HCT116 (cell line): Measurements from ENCODE around the gene ARHGEF10L. TPM values are rescaled to one million over a fixed set of nuclear protein-coding genes. Genes with fewer than 3 reads are reported as not detected.

Experiments used
- ATAC-seq: fragments of 200-7000 bp; cut with Tn5 transposase; 2 replicates; pipeline ENCODE4 v1.9.1; 2020; ENCODE audit warnings: mild to moderate bottlenecking, moderate library complexity
- BruUV-seq: library from RNA; stranded (reverse); fragments of 400-500 nt; replicated peaks from 2 replicates; lab custom pipeline; 2021; lab: Mats Ljungman, UMichigan
- CTCF ChIA-PET: fragments of 300-600 bp; sonication (Branson Sonifier 250); formaldehyde crosslinking; loops from one replicate; lab custom pipeline; 2021; ENCODE audit warnings: antibody characterized with exemption; lab: Charles Lee
- POLR2A ChIA-PET: fragments of 300-600, 350-600 bp; sonication (Branson Sonifier 250); formaldehyde crosslinking; loops from one replicate; lab custom pipeline; 2021; ENCODE audit warnings: antibody characterized with exemption; lab: Charles Lee
- RAD21 ChIA-PET, 2 experiments: fragments of 300-600 bp; sonication (Branson Sonifier 250); formaldehyde crosslinking; loops; one replicate each; lab custom pipeline; 2023; ENCODE audit warnings: low total read pairs in 2 of 2; ENCODE audit not compliant: uncharacterized antibody in 2 of 2, unreplicated experiment in 2 of 2, low non-redundant PET in 1 of 2; lab: Charles Lee
- DNase-seq: peaks from one replicate; pipeline ENCODE4 v3.0.0-alpha.2; 2010; ENCODE audit warnings: low read depth, low spot score
- H2AFZ ChIP-seq: fragments of 200-600 bp; shearing (Covaris generic), sonication (generic); 2 replicates; pipeline ENCODE4 v1.6.1; 2017; ENCODE audit warnings: low read depth, mixed run types, mixed read lengths, antibody characterized with exemption, low read length; ENCODE audit not compliant: poor library complexity, severe bottlenecking
- H3K27ac ChIP-seq: 2 replicates; pipeline ENCODE4 v1.5.1; 2012; ENCODE audit warnings: low read depth, low read length
- H3K27me3 ChIP-seq: fragments of 200-600 bp; sonication (generic); 2 replicates; pipeline ENCODE4 v1.6.1; 2016; ENCODE audit warnings: mixed run types, low read length, mixed read lengths; ENCODE audit not compliant: insufficient read depth
- H3K36me3 ChIP-seq, 2 experiments: fragments of 200-500 bp in 1 of 2; fragments of 200-600 bp in 1 of 2; sonication (Bioruptor generic) in 1 of 2; sonication (generic) in 1 of 2; 2 replicates each; pipeline versions ENCODE4 v1.5.1 to v1.6.1; 2014 to 2016; ENCODE audit warnings: low read length in 2 of 2, inconsistent platforms in 1 of 2, mixed read lengths in 1 of 2, mixed run types in 1 of 2; ENCODE audit not compliant: insufficient read depth in 2 of 2, control insufficient read depth in 1 of 2
- H3K4me1 ChIP-seq, 2 experiments: fragments of 200-600 bp in 1 of 2; sonication (generic) in 1 of 2; 2 replicates each; pipeline versions ENCODE4 v1.5.1 to v1.6.1; 2012 to 2017; ENCODE audit warnings: low read length in 2 of 2, inconsistent platforms in 1 of 2, mild to moderate bottlenecking in 1 of 2, mixed read lengths in 1 of 2, mixed run types in 1 of 2, moderate library complexity in 1 of 2; ENCODE audit not compliant: insufficient read depth in 2 of 2, control insufficient read depth in 1 of 2
- H3K4me2 ChIP-seq: fragments of 200-600 bp; sonication (generic); 2 replicates; pipeline ENCODE4 v1.6.1; 2017; ENCODE audit warnings: mixed run types, low read length, mixed read lengths
- H3K4me3 ChIP-seq, 2 experiments: fragments of 200-600 bp in 1 of 2; sonication (generic) in 1 of 2; replicated peaks in 1 of 2; 2 replicates each; pipeline ENCODE4 v1.5.1; 2011 to 2016; ENCODE audit warnings: low read length in 2 of 2, control low read depth in 1 of 2, low read depth in 1 of 2, mild to moderate bottlenecking in 1 of 2, mixed read lengths in 1 of 2, mixed run types in 1 of 2
- H3K79me2 ChIP-seq: fragments of 200-600 bp; sonication (generic); 2 replicates; pipeline ENCODE4 v1.6.1; 2017; ENCODE audit warnings: mild to moderate bottlenecking, mixed run types, low read length, moderate library complexity, mixed read lengths; ENCODE audit not compliant: insufficient read depth
- H3K9ac ChIP-seq: fragments of 200-600 bp; sonication (generic); 2 replicates; pipeline ENCODE4 v1.6.1; 2016; ENCODE audit warnings: low read length, mixed read lengths
- H3K9me2 ChIP-seq: fragments of 200-600 bp; sonication (generic), shearing (Covaris generic); 2 replicates; pipeline ENCODE4 v1.6.1; 2017; ENCODE audit warnings: mixed run types, mild to moderate bottlenecking, moderate library complexity; ENCODE audit not compliant: insufficient read depth
- H3K9me3 ChIP-seq, 2 experiments: fragments of 200-500 bp in 1 of 2; fragments of 200-600 bp in 1 of 2; sonication (Bioruptor generic) in 1 of 2; sonication (generic) in 1 of 2; 2 replicates each; pipeline ENCODE4 v1.6.1; 2014 to 2017; ENCODE audit warnings: low read length in 2 of 2, mixed read lengths in 2 of 2, inconsistent platforms in 1 of 2, low read depth in 1 of 2, mild to moderate bottlenecking in 1 of 2, mixed run types in 1 of 2, moderate library complexity in 1 of 2; ENCODE audit not compliant: control insufficient read depth in 1 of 2, insufficient read depth in 1 of 2
- H4K20me1 ChIP-seq: fragments of 200-600 bp; sonication (generic), shearing (Covaris generic); 2 replicates; pipeline ENCODE4 v1.6.1; 2017; ENCODE audit warnings: mixed run types, mild to moderate bottlenecking, moderate library complexity; ENCODE audit not compliant: insufficient read depth
- ATF3 ChIP-seq: IDR thresholded peaks from 2 replicates; pipeline ENCODE4 v1.6.1; 2012
- ELF1 ChIP-seq: IDR thresholded peaks from 2 replicates; pipeline ENCODE4 v1.6.1; 2012; ENCODE audit warnings: low read depth, borderline replicate concordance
- EZH2 ChIP-seq: fragments of 200-600 bp; sonication (generic); IDR thresholded peaks from 2 replicates; pipeline ENCODE4 v1.6.1; 2017; ENCODE audit warnings: antibody characterized with exemption, mixed run types
- EZH2phosphoT487 ChIP-seq: fragments of 200-600 bp; IDR thresholded peaks from 2 replicates; pipeline ENCODE4 v1.6.1; 2018; ENCODE audit warnings: antibody characterized with exemption, borderline replicate concordance
- FOSL1 ChIP-seq: IDR thresholded peaks from 2 replicates; pipeline ENCODE4 v1.6.1; 2012; ENCODE audit warnings: low read depth
- POLR2AphosphoS5 ChIP-seq: IDR thresholded peaks from 2 replicates; pipeline ENCODE4 v1.6.1; 2011; ENCODE audit warnings: mild to moderate bottlenecking, low read depth, low read length, moderate library complexity
- REST ChIP-seq: IDR thresholded peaks from 2 replicates; pipeline ENCODE4 v1.6.1; 2012; ENCODE audit warnings: low read depth
- SP1 ChIP-seq: IDR thresholded peaks from 2 replicates; pipeline ENCODE4 v1.6.1; 2012; ENCODE audit warnings: low read depth
- SRF ChIP-seq: IDR thresholded peaks from 2 replicates; pipeline ENCODE4 v1.6.1; 2012; ENCODE audit warnings: low read depth
- TCF7L2 ChIP-seq: IDR thresholded peaks from 2 replicates; pipeline ENCODE4 v1.7.0; 2011; ENCODE audit warnings: borderline replicate concordance, inconsistent platforms; ENCODE audit not compliant: insufficient read depth, insufficient read length; ENCODE audit errors: extremely low read depth
- ZFX ChIP-seq: fragments of 450-650 bp; IDR thresholded peaks from 2 replicates; pipeline ENCODE4 v1.6.1; 2017
- intact Hi-C: fragments of 100-400 bp; cut with micrococcal nuclease; formaldehyde crosslinking; loops from 2 replicates; pipeline ENCODE4 v1.10.0; 2022
- total RNA-seq: library from RNA; stranded (reverse); gene quantifications from one replicate; pipeline ENCODE4 v1.2.1, GENCODE V29; 2021; ENCODE audit not compliant: unreplicated experiment

ARHGEF10L gene
- total RNA-seq, 1 experiment from 2014 or later: 14.7 TPM

- no peak for TF ChIP-seq ELF1
- no peak for TF ChIP-seq POLR2AphosphoS5
- TF ChIP-seq TCF7L2: no peak
- no peak for TF ChIP-seq REST
- TF ChIP-seq ZFX: no peak
- TF ChIP-seq ATF3: no peak
- TF ChIP-seq SP1: no peak
- TF ChIP-seq FOSL1: no peak
- TF ChIP-seq SRF: no peak
- TF ChIP-seq EZH2phosphoT487: no peak
- no peak for TF ChIP-seq EZH2
- Histone ChIP-seq H2AFZ (no peak overlapping the region), H3K36me3 (no peaks in the 10 kb centered on the region), H3K4me3 (no peak overlapping the region), H3K9me2 (no peaks in the 10 kb centered on the region), H3K9ac (no peak overlapping the region), H3K9me3 (no peaks in the 10 kb centered on the region), H3K27me3 (no peaks in the 10 kb centered on the region), H3K4me1 (peaks cover 34 to 46% of the 10 kb centered on the region in 2 experiments), H4K20me1 (no peaks in the 10 kb centered on the region), H3K27ac (no peak overlapping the region), H3K79me2 (peaks cover 12% of the 10 kb centered on the region; the same call in 1 of the 2 replicates), H3K4me2 (no peak overlapping the region)
- ChIA-PET RAD21 (no interaction called here), POLR2A (no interaction called here), CTCF (no interaction called here)
- ATAC-seq: no peak
- no peak for DNase-seq
- no TSS peak for BruUV-seq
- intact Hi-C loops: no loop called here
Observed at GRCh38 chr1:17564458-17565393, 25.2 kb downstream of the ARHGEF10L start.
